AG04449 (cell line): ENCODE data around the gene DGAT2L6.

Experiments
- CTCF ChIA-PET: fragments of 350-600 bp; formaldehyde crosslinking; extraction: SDS; loops from one replicate; lab custom pipeline; 2021; ENCODE audit warnings: antibody characterized with exemption; lab: Yijun Ruan, JAX
- POLR2A ChIA-PET: fragments of 400-600, 350-600 bp; formaldehyde crosslinking; extraction: SDS; loops from one replicate; lab custom pipeline; 2020; ENCODE audit warnings: antibody characterized with exemption, inconsistent platforms; lab: Yijun Ruan, JAX
- DNase-seq: peaks from one replicate; pipeline ENCODE4 v3.0.0-alpha.2; 2010; ENCODE audit warnings: low read depth, low spot score
- H3K4me3 ChIP-seq: 2 replicates; pipeline ENCODE4 v1.5.1; 2011; ENCODE audit warnings: low read depth, mild to moderate bottlenecking, control low read depth, low read length
- CTCF ChIP-seq: IDR thresholded peaks from one replicate; pipeline ENCODE4 v1.5.1; 2011; ENCODE audit warnings: mild to moderate bottlenecking, moderate library complexity, low read length, control low read depth, inconsistent platforms; ENCODE audit not compliant: insufficient read depth; ENCODE audit errors: missing control alignments

Gene DGAT2L6

GRCh38 chrX:70172964-70173363 is 4.3 kb upstream of the DGAT2L6 start:
- no peak for TF ChIP-seq CTCF
- no peak for DNase-seq
- H3K4me3 ChIP-seq = no peak overlapping the region
- CTCF ChIA-PET = no interaction called here
- POLR2A ChIA-PET = no interaction called here

GRCh38 chrX:70174754-70175153 is 2.5 kb upstream of the DGAT2L6 start:
- TF ChIP-seq CTCF = no peak
- POLR2A ChIA-PET = no interaction called here
- CTCF ChIA-PET = interaction anchor here (1.0 kb wide), 1 partner anchor 23 kb away, joined by 3 read pairs; no protein-coding TSS in a partner anchor

GRCh38 chrX:70175338-70175737 is 1.9 kb upstream of the DGAT2L6 start:
- no peak for TF ChIP-seq CTCF
- ChIA-PET CTCF (interaction anchor here (1.0 kb wide), 1 partner anchor 22 kb away, joined by 3 read pairs; no protein-coding TSS in a partner anchor), POLR2A (no interaction called here)
- no peak for DNase-seq
- H3K4me3 ChIP-seq = no peak overlapping the region

More at GRCh38 chrX:70174754-70175153, 2.5 kb upstream of the DGAT2L6 start:
- DNase-seq = no peak
- H3K4me3 ChIP-seq = no peak overlapping the region

- ChIA-PET POLR2A (no interaction called here), CTCF (no interaction called here)
- no peak for TF ChIP-seq CTCF
- no peak for DNase-seq
- no peak overlapping the region for H3K4me3 ChIP-seq
Measured at GRCh38 chrX:70183091-70183490, 5.8 kb downstream of the DGAT2L6 start.

- no peak for DNase-seq
- no peak for TF ChIP-seq CTCF
- no peak overlapping the region for H3K4me3 ChIP-seq
- ChIA-PET POLR2A (no interaction called here), CTCF (no interaction called here)
Measured at GRCh38 chrX:70190225-70190624, 12.9 kb downstream of the DGAT2L6 start.

- ChIA-PET CTCF (interaction anchor here (0.7 to 3.4 kb wide), 9 partner anchors 10 to 236 kb away, joined by 3 to 10 read pairs (median 4); no protein-coding TSS in a partner anchor), POLR2A (no interaction called here)
- DNase-seq = no peak
- TF ChIP-seq CTCF = peak; percentile 46
- no peak overlapping the region for H3K4me3 ChIP-seq
Measured at GRCh38 chrX:70196961-70197720, 19.9 kb downstream of the DGAT2L6 start.
